Activated T-helper 1 cell treated with Interleukin-2 at 50 U/mL for 16 hours (primary cell): ENCODE results near the gene CCZ1.
"Not testable (repeated sequence)": the region's sequence is repeated elsewhere in the genome, so short reads cannot be mapped to it uniquely, and the experiment has no call there.

Source experiments
- DNase-seq: peaks from one replicate; pipeline ENCODE4 v3.0.0-alpha.2; 2020; ENCODE audit warnings: low read depth

Gene CCZ1

GRCh38 chr7:5898480-5899224, at the start of gene CCZ1:
Gene CCZ1, plus strand, starts transcription at chr7:5898733. Its CDS starts 67 bp downstream, at chr7:5898800.
- DNase-seq, result peak; percentile 70

GRCh38 chr7:5850944-5851343, 47.6 kb upstream of the CCZ1 start:
- no peak for DNase-seq

GRCh38 chr7:5854738-5855137, 43.8 kb upstream of the CCZ1 start:
- DNase-seq, result no peak

GRCh38 chr7:5857041-5857575, 41.4 kb upstream of the CCZ1 start:
- not testable (repeated sequence) for DNase-seq

- DNase-seq, result peak; percentile 46
Measured at GRCh38 chr7:5858494-5858893, 40.0 kb upstream of the CCZ1 start.

GRCh38 chr7:5861281-5861680, 37.3 kb upstream of the CCZ1 start:
- not testable (repeated sequence) for DNase-seq

- not testable (repeated sequence) for DNase-seq
Measured at GRCh38 chr7:5862753-5863366, 35.7 kb upstream of the CCZ1 start.

GRCh38 chr7:5865279-5865931, 33.1 kb upstream of the CCZ1 start:
- DNase-seq, result not testable (repeated sequence)

- DNase-seq, result no peak
Measured at GRCh38 chr7:5867060-5867459, 31.5 kb upstream of the CCZ1 start.

- not testable (repeated sequence) for DNase-seq
Measured at GRCh38 chr7:5868928-5869341, 29.6 kb upstream of the CCZ1 start.

GRCh38 chr7:5869691-5870090, 28.8 kb upstream of the CCZ1 start:
- no peak for DNase-seq

- DNase-seq, result no peak
Measured at GRCh38 chr7:5870311-5870710, 28.2 kb upstream of the CCZ1 start.

GRCh38 chr7:5872326-5872725, 26.2 kb upstream of the CCZ1 start:
- no peak for DNase-seq

GRCh38 chr7:5879591-5879990, 18.9 kb upstream of the CCZ1 start:
- not testable (repeated sequence) for DNase-seq

- DNase-seq, result not testable (repeated sequence)
Measured at GRCh38 chr7:5880106-5880505, 18.4 kb upstream of the CCZ1 start.

- DNase-seq, result not testable (repeated sequence)
Measured at GRCh38 chr7:5884431-5884830, 14.1 kb upstream of the CCZ1 start.

- not testable (repeated sequence) for DNase-seq
Measured at GRCh38 chr7:5888021-5888420, 10.5 kb upstream of the CCZ1 start.

GRCh38 chr7:5890244-5890643, 8.3 kb upstream of the CCZ1 start:
- DNase-seq, result not testable (repeated sequence)

GRCh38 chr7:5892498-5892897, 6.0 kb upstream of the CCZ1 start:
- no peak for DNase-seq

GRCh38 chr7:5897369-5897919, 1.1 kb upstream of the CCZ1 start:
- DNase-seq, result not testable (repeated sequence)

GRCh38 chr7:5903002-5903401, 4.5 kb downstream of the CCZ1 start:
- DNase-seq, result not testable (repeated sequence)

GRCh38 chr7:5904726-5905125, 6.2 kb downstream of the CCZ1 start:
- DNase-seq, result not testable (repeated sequence)
